Body of pancreas (tissue), 4 donors: ENCODE data around the gene MSANTD2. TPM values are rescaled to one million over a fixed set of nuclear protein-coding genes. Genes with fewer than 3 reads are reported as not detected.

Source experiments
- ATAC-seq: fragments of 150-250 bp; one replicate; pipeline ENCODE4 v1.9.1; 2016
- DNase-seq, 4 donors: peaks; one replicate each; pipeline ENCODE4 v3.0.0-alpha.2; 2019
- H3K27ac ChIP-seq, 4 donors: fragments of 200-600 bp; sonication (generic); 1 replicate in 3 of 4; 2 replicates in 1 of 4; pipeline versions ENCODE4 v1.5.1 to v1.6.1; 2016 to 2019; ENCODE audit warnings: mild to moderate bottlenecking in 1 of 4, mixed read lengths in 1 of 4, moderate library complexity in 1 of 4
- H3K27me3 ChIP-seq, 2 donors: fragments of 200-600 bp; sonication (generic); one replicate each; pipeline ENCODE4 v1.6.0; 2016; ENCODE audit warnings: mild to moderate bottlenecking in 1 of 2
- H3K36me3 ChIP-seq, 2 donors: fragments of 200-600 bp; sonication (generic); replicated peaks in 1 of 2; 2 replicates each; pipeline ENCODE4 v1.5.1; 2016; ENCODE audit warnings: low read depth in 2 of 2; ENCODE audit not compliant: insufficient read depth in 1 of 2
- H3K4me1 ChIP-seq: fragments of 200-600 bp; sonication (generic); one replicate; pipeline ENCODE4 v1.6.0; 2016
- H3K4me3 ChIP-seq, 2 donors: fragments of 200-600 bp; sonication (generic); 1 replicate in 1 of 2; 2 replicates in 1 of 2; pipeline ENCODE4 v1.5.1; 2016 to 2019
- H3K9me3 ChIP-seq, 3 donors: fragments of 200-600 bp; sonication (generic); 1 replicate in 2 of 3; 2 replicates in 1 of 3; pipeline ENCODE4 v1.5.1; 2016
- CTCF ChIP-seq, 7 experiments: fragments of 450-650 bp in 4 of 7; fragments of 200-600 bp in 3 of 7; sonication (generic) in 3 of 7; IDR thresholded peaks; one replicate each; pipeline ENCODE4 v1.5.1; 2016 to 2019; ENCODE audit warnings: antibody characterized with exemption in 7 of 7
- POLR2A ChIP-seq, 3 donors: fragments of 450-650 bp; IDR thresholded peaks; one replicate each; pipeline ENCODE4 v1.6.1; 2016; ENCODE audit warnings: antibody characterized with exemption in 3 of 3, mild to moderate bottlenecking in 2 of 3
- WGBS, 2 donors: methylation state at CpG; one replicate each; pipeline ENCODE4 v1.1.5; 2017; 5-methylcytosine and 5-hydroxymethylcytosine counted together
- intact Hi-C: fragments of 100-400 bp; cut with DNase I; formaldehyde crosslinking; loops from one replicate; pipeline ENCODE4 v1.15.1; 2023
- total RNA-seq, 2 donors: library from RNA; depleted of rRNA; stranded (reverse); fragments of >200 nt; gene quantifications; one replicate each; pipeline ENCODE4 v1.1.0, GENCODE V29; 2016

Gene MSANTD2
- total RNA-seq, 2 donors from 2014 or later = 13.0 to 23.7 TPM

GRCh38 chr11:124842305-124842704 is 42.1 kb upstream of the MSANTD2 start:
- no peaks in the 10 kb centered on the region for H3K36me3 ChIP-seq
- no peak overlapping the region for H3K27ac ChIP-seq
- H3K9me3 ChIP-seq = no peaks in the 10 kb centered on the region
- WGBS, 2 donors = 33 to 40% methylated on average over 4 of the region's 4 CpGs
- ATAC-seq = no peak
- intact Hi-C loops = loop anchor here (10.0 kb wide), 1 partner anchor 178 kb away; no protein-coding TSS in a partner anchor
- peaks cover 22% of the 10 kb centered on the region for H3K4me1 ChIP-seq
- H3K4me3 ChIP-seq = no peak overlapping the region
- H3K27me3 ChIP-seq = peaks cover 6 to 67% of the 10 kb centered on the region in 2 donors
- TF ChIP-seq POLR2A (IDR thresholded peaks at IDR 0.05) (no peak), CTCF (IDR thresholded peaks at IDR 0.05) (no peak)
- DNase-seq = no peak

- H3K36me3 ChIP-seq = no peaks in the 10 kb centered on the region
- H3K9me3 ChIP-seq = no peaks in the 10 kb centered on the region
- intact Hi-C loops = loop anchor here (10.0 kb wide), 1 partner anchor 177 kb away; no protein-coding TSS in a partner anchor
- ATAC-seq = no peak
- TF ChIP-seq POLR2A (IDR thresholded peaks at IDR 0.05) (no peak), CTCF (IDR thresholded peaks at IDR 0.05) (no peak)
- no peak for DNase-seq
- 24 to 46% methylated on average over 2 of the region's 2 CpGs for WGBS, 2 donors
- H3K4me1 ChIP-seq = peaks cover 22% of the 10 kb centered on the region
- H3K27ac ChIP-seq = no peak overlapping the region
- peaks cover 6 to 67% of the 10 kb centered on the region in 2 donors for H3K27me3 ChIP-seq
- H3K4me3 ChIP-seq = no peak overlapping the region
Observed at GRCh38 chr11:124841840-124842239, 41.6 kb upstream of the MSANTD2 start.

- Histone ChIP-seq H3K27ac (no peak overlapping the region), H3K9me3 (no peaks in the 10 kb centered on the region), H3K36me3 (no peaks in the 10 kb centered on the region), H3K27me3 (peaks cover 6 to 63% of the 10 kb centered on the region in 2 donors), H3K4me1 (peaks cover 22% of the 10 kb centered on the region), H3K4me3 (no peak overlapping the region)
- intact Hi-C loops = loop anchor here (10.0 kb wide), 1 partner anchor 176 kb away; no protein-coding TSS in a partner anchor
- TF ChIP-seq CTCF (IDR thresholded peaks at IDR 0.05) (no peak), POLR2A (IDR thresholded peaks at IDR 0.05) (no peak)
- ATAC-seq (no peak), DNase-seq (no peak)
- 24 to 30% methylated on average over 3 of the region's 3 CpGs for WGBS, 2 donors
Observed at GRCh38 chr11:124841201-124841600, 41.0 kb upstream of the MSANTD2 start.

- TF ChIP-seq CTCF (IDR thresholded peaks at IDR 0.05) (no peak), POLR2A (IDR thresholded peaks at IDR 0.05) (no peak)
- Histone ChIP-seq H3K36me3 (no peaks in the 10 kb centered on the region), H3K27ac (no peak overlapping the region), H3K4me3 (no peak overlapping the region), H3K9me3 (no peaks in the 10 kb centered on the region), H3K4me1 (peaks cover 22% of the 10 kb centered on the region), H3K27me3 (peaks cover 6 to 58% of the 10 kb centered on the region in 2 donors)
- no peak for DNase-seq
- no peak for ATAC-seq
- intact Hi-C loops = loop anchor here (10.0 kb wide), 1 partner anchor 176 kb away; no protein-coding TSS in a partner anchor
- WGBS, 2 donors = 54 to 58% methylated on average over 1 of the region's 1 CpG
Observed at GRCh38 chr11:124840666-124841065, 40.5 kb upstream of the MSANTD2 start.
